ENCODE measurements around the gene TAF5L.

- no peak for TF ChIP-seq EZH2 (IDR thresholded peaks at IDR 0.05; ENCODE audit: borderline replicate concordance, low read length)
- TF ChIP-seq, protein P1, sequence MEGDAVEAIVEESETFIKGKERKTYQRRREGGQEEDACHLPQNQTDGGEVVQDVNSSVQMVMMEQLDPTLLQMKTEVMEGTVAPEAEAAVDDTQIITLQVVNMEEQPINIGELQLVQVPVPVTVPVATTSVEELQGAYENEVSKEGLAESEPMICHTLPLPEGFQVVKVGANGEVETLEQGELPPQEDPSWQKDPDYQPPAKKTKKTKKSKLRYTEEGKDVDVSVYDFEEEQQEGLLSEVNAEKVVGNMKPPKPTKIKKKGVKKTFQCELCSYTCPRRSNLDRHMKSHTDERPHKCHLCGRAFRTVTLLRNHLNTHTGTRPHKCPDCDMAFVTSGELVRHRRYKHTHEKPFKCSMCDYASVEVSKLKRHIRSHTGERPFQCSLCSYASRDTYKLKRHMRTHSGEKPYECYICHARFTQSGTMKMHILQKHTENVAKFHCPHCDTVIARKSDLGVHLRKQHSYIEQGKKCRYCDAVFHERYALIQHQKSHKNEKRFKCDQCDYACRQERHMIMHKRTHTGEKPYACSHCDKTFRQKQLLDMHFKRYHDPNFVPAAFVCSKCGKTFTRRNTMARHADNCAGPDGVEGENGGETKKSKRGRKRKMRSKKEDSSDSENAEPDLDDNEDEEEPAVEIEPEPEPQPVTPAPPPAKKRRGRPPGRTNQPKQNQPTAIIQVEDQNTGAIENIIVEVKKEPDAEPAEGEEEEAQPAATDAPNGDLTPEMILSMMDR (IDR thresholded peaks at IDR 0.05; ENCODE audit: low read length), result no peak
Observed at GRCh38 chr1:229572286-229572685, 53.6 kb downstream of the TAF5L start.
